ENCODE results near the gene INO80D.

DNA sequence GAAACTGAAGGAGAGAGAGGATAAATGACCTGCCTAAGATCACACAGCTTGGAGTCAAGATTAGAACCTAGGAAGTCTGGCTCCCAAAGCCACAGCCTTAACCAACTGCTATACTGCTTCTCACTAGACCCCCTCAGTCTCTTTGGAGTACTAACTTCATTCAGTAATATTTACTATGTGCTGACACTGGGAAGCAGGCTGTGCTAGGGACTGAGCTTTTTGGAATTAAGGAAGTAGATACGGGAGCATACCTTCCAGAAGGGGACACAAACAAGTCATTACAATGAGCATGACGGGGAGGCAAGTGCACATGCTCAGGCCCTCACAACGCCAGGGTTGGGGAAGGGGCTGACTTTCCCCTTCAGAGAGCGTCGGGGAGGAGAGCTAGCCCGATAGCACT lies 97.7 kb downstream of the INO80D start:
- TF ChIP-seq POLR2A (IDR thresholded peaks at IDR 0.05), result no peak
- TF ChIP-seq, protein P1, sequence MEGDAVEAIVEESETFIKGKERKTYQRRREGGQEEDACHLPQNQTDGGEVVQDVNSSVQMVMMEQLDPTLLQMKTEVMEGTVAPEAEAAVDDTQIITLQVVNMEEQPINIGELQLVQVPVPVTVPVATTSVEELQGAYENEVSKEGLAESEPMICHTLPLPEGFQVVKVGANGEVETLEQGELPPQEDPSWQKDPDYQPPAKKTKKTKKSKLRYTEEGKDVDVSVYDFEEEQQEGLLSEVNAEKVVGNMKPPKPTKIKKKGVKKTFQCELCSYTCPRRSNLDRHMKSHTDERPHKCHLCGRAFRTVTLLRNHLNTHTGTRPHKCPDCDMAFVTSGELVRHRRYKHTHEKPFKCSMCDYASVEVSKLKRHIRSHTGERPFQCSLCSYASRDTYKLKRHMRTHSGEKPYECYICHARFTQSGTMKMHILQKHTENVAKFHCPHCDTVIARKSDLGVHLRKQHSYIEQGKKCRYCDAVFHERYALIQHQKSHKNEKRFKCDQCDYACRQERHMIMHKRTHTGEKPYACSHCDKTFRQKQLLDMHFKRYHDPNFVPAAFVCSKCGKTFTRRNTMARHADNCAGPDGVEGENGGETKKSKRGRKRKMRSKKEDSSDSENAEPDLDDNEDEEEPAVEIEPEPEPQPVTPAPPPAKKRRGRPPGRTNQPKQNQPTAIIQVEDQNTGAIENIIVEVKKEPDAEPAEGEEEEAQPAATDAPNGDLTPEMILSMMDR (IDR thresholded peaks at IDR 0.05), result no peak
- no peak for TF ChIP-seq EP300 (IDR thresholded peaks at IDR 0.05)
- no peak for TF ChIP-seq POLR2AphosphoS5 (IDR thresholded peaks at IDR 0.05)

Measured in stomach (tissue), 4 donors.